ENCODE data around the gene PAPOLA.

DNA sequence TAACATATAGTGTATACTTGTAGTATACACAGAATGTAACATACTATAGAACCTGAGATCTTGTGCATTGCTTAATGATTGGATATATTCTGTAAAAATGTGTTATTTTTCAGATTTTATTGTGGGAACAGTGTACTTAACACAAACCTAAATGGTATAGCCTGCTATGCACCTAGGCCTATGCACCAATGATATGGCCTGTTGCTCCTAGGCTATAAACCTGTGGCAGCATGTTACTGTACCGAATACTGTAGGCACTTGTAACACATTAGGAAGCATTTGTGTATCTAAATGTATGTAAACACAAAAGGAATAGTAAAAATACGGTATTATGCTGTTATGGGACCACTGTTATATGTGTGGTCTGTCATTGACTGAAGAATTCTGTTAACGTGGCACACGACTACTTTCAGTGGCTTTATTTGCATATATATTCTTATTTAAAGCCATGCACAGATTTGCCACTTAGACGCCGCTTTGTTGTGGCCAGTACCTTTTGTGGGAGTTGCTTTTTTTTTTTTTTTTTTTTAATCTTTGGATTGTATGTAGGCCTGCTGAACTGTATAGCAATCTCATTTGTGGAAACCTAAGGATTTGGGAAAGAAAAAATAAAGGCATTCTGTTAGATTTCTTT lies 7.4 kb downstream of the PAPOLA start:
- no peak for TF ChIP-seq POLR2A (IDR thresholded peaks at IDR 0.05)
- TF ChIP-seq, protein P1, sequence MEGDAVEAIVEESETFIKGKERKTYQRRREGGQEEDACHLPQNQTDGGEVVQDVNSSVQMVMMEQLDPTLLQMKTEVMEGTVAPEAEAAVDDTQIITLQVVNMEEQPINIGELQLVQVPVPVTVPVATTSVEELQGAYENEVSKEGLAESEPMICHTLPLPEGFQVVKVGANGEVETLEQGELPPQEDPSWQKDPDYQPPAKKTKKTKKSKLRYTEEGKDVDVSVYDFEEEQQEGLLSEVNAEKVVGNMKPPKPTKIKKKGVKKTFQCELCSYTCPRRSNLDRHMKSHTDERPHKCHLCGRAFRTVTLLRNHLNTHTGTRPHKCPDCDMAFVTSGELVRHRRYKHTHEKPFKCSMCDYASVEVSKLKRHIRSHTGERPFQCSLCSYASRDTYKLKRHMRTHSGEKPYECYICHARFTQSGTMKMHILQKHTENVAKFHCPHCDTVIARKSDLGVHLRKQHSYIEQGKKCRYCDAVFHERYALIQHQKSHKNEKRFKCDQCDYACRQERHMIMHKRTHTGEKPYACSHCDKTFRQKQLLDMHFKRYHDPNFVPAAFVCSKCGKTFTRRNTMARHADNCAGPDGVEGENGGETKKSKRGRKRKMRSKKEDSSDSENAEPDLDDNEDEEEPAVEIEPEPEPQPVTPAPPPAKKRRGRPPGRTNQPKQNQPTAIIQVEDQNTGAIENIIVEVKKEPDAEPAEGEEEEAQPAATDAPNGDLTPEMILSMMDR (IDR thresholded peaks at IDR 0.05), result no peak
